GM19328 (cell line): ENCODE data around the gene ARHGAP8.

Source experiments
- ATAC-seq: cut with Tn5 transposase; IDR thresholded peaks from one replicate; pipeline ENCODE4 v1.9.1; 2021; ENCODE audit warnings: mild to moderate bottlenecking, moderate library complexity; ENCODE audit not compliant: unreplicated experiment

The ARHGAP8 gene

GRCh38 chr22:44882226-44882905 lies 130.0 kb downstream of the ARHGAP8 start:
- ATAC-seq = no peak

DNA sequence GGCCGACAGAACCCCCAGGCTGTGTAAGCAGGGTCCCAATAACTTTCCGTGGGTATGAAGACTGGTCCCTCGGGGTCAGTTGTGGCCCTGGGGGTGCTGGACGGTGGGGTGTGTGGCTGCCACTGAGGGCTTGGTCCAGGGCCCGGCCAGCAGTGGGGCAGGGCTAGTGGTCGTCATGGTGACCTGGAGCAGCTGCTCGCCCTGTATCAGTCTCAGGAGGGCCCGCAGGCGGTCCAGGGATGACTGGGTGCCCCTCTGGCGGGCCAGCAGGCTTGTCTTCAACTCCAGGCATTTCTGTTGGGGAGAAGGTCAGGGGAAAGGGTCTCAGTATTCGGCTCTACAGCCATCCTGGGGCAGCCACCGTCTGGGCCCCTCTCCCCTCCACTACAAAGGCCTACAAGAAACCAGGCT lies 130.6 kb downstream of the ARHGAP8 start:
- ATAC-seq = no peak

- no peak for ATAC-seq
These were observed 132.2 kb downstream of the ARHGAP8 start for GRCh38 chr22:44884562-44884961.

- no peak for ATAC-seq
These were observed 132.8 kb downstream of the ARHGAP8 start for GRCh38 chr22:44884968-44885805.

DNA sequence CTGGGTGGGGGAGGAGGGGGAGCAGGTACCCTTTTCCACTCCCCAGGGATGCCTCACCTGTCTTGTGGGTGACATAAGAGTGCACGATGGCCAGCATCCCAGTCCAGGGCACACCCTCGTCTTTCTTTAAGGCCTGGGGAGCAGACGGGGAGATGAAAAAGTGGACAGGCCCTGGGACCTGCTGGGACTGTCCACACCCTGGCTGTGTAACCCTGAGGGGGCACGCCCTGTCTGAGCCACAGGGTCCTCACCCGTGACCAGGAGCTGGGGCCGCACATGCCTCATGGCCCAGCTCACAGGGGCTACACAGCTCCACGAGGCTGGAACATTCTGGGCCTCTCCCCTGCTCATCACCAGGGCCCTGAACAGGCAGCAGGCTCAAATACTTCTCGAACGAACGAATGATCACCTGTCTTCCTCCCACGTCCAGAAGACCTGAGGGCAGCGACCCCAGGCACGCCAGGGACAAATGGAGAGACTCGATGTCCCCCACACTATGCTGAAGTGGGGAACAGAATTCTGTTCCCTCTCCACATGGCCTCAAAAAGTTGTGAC lies 133.5 kb downstream of the ARHGAP8 start:
- ATAC-seq = no peak

DNA sequence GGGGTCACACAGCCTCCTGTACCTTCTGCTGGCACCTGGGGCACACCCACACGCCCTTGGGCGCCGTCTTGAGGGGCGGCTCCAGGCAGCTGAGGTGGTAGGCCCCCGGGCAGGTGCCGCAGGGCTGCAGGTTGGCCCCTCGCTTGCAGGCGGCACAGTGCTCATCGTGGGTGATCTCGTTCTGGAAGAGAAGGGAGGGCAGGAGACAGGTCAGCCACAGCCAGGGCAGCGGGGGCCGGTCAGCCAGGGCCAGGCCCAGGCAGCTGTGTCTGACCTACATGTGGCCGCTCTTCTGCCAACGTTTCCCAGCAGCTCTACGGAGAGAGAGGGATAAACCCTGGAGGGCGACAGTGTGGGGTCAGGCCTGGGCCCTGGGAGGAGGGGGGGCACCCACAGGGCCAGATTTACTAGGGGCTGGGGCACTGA lies 135.6 kb downstream of the ARHGAP8 start:
- no peak for ATAC-seq

GRCh38 chr22:44888491-44889254 lies 136.3 kb downstream of the ARHGAP8 start:
- no peak for ATAC-seq

DNA sequence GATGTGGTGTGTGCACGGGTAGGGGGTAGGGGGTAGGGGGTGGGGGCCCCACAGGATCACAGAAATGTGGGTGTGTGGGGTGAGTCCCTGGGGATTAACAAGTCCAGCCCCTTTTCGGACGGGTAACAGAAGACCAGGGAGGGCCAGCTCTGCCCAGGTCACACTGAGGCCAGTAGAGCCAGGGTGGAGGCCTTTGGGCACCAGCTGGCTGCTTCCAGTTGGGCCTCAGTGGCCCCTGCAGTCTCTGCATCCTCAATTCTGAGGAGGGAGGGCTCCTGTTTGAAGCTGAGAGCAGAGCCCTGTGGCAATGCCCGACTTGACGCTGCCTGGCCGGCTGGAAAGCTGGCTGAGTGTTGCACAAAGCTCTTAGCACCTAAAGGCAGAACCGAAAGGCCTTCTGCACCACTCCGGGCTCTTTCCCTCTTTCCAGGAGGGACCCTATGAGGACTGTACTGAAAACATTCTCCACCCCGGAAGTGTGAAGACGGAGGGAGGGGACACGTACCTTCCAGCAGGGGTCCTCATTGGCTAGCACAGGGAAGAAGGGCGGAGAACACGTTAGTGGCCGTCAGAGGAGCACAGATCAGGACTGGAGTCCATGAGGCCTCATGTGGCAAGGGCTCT lies 137.0 kb downstream of the ARHGAP8 start:
- ATAC-seq = no peak

DNA sequence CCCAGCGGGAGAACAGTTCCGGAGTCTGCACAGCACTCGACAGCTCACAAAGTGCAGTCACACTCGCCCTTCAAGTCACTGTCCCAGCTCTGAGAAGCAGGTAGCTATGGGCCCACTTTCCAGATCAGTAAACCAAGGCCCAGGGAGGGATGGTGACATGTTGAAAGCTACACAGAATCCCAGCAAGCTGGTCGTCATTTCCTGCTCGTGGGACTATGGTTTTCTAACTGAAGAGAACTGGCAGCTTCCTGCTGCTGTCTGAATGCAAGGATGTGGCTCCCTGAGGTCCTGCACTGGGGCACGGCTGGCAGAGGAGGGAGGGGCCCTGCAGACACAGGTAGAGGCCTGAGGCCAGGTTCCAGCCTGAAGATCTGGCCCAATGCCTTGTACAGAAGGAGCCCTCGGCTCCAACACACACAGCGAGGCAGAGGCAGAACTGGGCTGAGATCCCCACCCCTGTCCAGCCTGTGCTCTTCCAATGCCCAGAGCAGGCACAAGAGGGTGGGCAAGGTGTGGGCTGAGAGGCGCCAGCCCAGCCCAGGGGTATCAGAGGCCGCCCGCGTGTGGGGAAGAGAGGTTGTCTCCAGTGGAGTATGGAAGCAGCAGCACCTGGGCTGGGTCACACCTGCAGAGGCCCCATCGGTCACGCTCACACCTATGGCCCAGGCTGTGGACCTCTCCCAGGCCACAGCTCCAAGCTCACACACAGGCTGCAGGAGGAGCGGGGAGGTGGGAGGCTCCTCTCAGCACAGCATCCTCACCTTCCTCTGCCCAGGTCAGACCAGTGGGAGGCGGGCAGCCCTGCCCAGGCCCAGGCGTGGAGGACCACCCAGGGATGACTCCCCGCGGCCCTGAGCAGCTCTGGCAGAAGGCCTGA lies 138.3 kb downstream of the ARHGAP8 start:
- no peak for ATAC-seq

GRCh38 chr22:44891293-44891747 lies 138.9 kb downstream of the ARHGAP8 start:
- ATAC-seq = no peak

- ATAC-seq = no peak
These were observed 139.4 kb downstream of the ARHGAP8 start for GRCh38 chr22:44891791-44892190.

DNA sequence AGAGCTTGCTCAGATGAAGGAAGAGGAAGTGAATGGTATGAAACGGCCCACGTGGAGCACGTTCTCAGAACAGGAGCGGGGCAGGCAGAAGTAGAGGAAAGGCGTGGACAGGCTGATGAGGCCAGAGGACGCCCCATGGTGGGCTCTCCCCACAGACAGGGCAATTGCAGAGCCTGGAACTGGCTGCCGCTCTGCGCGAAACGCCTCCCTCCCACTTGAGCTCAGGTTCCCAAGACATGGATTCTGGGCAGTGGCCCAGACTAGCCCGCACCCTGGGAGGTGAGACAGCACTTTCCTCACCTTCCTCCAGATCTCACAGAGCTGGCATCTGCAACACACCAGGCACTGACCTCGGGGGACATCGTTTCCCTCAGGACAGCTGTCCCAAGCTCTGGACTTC lies 139.9 kb downstream of the ARHGAP8 start:
- ATAC-seq = no peak

DNA sequence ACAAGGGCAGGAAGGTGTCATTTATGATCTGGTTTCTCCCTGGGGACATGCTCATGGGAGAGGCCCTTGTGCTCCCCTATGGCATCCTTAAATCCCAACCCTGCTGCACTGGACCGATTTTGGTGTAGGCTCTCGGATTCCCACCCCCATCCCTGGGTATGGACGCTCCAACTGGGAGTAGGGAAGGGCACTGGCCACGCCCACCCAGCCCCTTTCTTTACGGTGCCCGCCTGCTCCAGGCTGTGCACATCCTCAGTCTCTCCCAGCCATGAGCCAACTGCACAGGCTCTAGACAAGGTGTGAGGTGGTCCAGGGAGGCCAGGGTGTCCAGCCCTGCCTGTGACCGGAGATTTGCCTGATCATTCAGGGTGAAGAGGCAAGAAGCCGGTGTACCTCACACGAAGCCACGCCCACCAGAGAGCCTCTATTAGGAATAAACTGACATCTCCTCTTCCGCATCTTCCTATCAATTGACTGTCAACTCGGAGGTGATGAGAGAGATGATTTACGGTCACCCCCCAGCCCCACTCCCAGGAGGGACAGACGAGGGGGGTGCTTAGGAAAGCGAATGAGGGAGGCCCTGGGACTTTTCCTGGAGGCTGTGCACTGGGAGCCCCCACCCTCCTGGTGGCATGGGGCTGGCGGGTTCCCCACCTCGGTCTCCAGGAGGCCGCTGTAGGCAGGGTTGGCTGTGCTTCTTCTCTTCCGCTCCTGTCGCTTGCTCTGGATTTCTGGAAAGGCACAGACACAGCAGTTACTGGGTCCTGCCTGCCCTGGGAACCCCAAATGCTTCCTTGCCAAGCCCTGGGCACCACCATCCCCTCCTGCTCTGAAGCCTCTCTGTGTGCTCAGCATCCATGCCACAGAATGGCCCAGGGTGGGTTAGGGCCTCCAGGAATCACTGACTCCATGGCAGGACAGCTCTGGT lies 140.7 kb downstream of the ARHGAP8 start:
- ATAC-seq = no peak

DNA sequence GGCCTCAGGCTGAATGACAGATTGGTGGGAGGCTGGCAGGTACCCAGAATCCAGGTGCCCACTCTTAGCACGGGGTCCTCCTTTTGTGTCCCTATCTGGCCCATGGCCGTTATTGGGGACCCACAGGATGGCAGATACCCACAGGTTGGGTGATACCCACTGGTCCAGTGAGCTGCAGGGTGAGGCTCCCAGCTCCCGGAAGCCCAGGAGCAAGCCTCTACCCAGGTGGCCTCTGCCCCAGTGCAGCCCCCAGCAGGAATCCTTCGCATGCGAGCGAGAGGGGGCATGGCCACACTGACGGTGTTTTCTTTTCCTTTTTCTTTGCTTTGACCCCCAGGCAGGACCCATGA lies 141.3 kb downstream of the ARHGAP8 start:
- ATAC-seq = no peak

- ATAC-seq = no peak
These were observed 141.9 kb downstream of the ARHGAP8 start for GRCh38 chr22:44894321-44894720.

- ATAC-seq = no peak
These were observed 142.4 kb downstream of the ARHGAP8 start for GRCh38 chr22:44894782-44895181.

DNA sequence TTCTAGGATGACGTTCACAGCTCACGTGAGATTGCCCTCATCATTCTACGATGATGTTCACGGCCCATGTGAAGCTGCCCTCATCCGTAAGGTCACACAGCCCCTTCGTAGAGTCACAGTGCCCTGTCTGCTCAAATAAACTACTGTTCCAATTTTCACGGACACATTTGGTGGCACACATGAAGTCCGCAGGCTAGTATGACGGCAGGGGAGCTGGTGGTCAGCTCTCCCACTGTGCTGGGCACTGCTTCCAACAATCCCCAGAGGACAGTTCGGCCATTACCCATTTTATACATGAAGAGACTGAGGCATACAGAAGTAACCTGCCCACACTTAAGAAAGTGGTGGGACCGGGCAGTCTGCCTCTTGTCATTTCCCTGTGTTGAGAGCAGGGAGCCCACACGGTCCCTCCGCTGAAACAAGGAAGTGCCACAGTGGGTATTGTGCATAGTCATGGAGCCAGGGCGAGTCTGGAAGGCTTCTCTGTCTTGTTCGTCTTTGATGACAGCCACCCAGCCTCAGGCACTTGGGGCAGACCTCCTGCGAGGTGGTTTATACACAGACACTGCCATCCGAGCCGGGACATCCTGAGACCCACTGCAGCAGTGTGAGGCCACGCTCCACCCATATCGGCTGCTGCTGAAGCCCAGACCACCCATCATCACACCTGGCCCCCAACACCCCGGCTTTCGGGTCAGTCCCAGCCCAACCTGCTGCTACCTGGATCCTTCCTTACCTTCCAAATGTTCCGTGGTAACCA lies 143.1 kb downstream of the ARHGAP8 start:
- no peak for ATAC-seq

DNA sequence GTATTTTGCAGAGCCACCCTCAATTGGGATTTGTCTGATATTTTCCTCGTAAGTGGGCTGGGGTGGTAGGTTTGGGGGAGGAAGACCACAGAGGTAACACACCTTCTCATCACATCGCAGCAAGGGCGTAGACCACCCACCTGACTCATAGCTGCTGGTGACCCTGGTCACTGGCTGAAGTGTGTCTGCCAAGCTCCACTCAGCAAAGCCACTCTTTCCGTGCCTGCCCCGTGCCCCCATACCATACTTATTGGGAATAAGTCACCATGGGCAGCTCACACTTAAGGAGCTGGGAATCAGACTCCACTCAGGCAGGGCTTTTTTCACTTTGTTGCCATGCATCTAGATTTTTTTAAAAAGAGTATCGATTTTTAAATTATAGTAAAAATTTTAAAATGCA lies 145.9 kb downstream of the ARHGAP8 start:
- ATAC-seq = no peak
